Nephron (organoid): ENCODE measurements around the gene SSR4.

ENCODE experiments used
- H3K27ac Mint-ChIP-seq, 3 experiments: 2 replicates each; pipeline ENCODE4 v1.8.0; 2020; ENCODE audit warnings: mixed read lengths in 3 of 3, mild to moderate bottlenecking in 2 of 3, moderate library complexity in 1 of 3
- H3K27me3 Mint-ChIP-seq: 2 replicates; pipeline ENCODE4 v1.8.0; 2021; ENCODE audit warnings: low read depth, mild to moderate bottlenecking, moderate library complexity, mixed read lengths
- H3K36me3 Mint-ChIP-seq: 2 replicates; pipeline ENCODE4 v1.8.0; 2020; ENCODE audit warnings: low read depth, mixed read lengths
- H3K4me1 Mint-ChIP-seq: 2 replicates; pipeline ENCODE4 v1.8.0; 2020; ENCODE audit warnings: mixed read lengths
- H3K4me3 Mint-ChIP-seq, 3 experiments: 2 replicates each; pipeline ENCODE4 v1.8.0; 2020; ENCODE audit warnings: mild to moderate bottlenecking in 3 of 3, mixed read lengths in 3 of 3, moderate library complexity in 2 of 3
- H3K9me3 Mint-ChIP-seq: 2 replicates; pipeline ENCODE4 v1.8.0; 2020; ENCODE audit warnings: mixed read lengths
- CTCF ChIP-seq, 3 experiments: fragments of 200-600 bp; sonication (generic); IDR thresholded peaks; one replicate each; pipeline ENCODE4 v1.5.0; 2021; ENCODE audit warnings: antibody characterized with exemption in 3 of 3; ENCODE audit not compliant: unreplicated experiment in 3 of 3

Gene SSR4

GRCh38 chrX:153804100-153804595, 9.7 kb downstream of the SSR4 start:
- Mint-ChIP-seq H3K27me3 (peaks cover 4% of the 10 kb centered on the region), H3K9me3 (peaks cover 13% of the 10 kb centered on the region), H3K4me3 (no peak overlapping the region), H3K36me3 (no peaks in the 10 kb centered on the region), H3K4me1 (no peaks in the 10 kb centered on the region), H3K27ac (no peak overlapping the region)
- TF ChIP-seq CTCF (IDR thresholded peaks at IDR 0.05; ENCODE audit: unreplicated experiment in 3 of 3), result no peak

- peaks cover 13% of the 10 kb centered on the region for H3K9me3 Mint-ChIP-seq
- no peak for TF ChIP-seq CTCF (IDR thresholded peaks at IDR 0.05; ENCODE audit: unreplicated experiment in 3 of 3)
- no peaks in the 10 kb centered on the region for H3K4me1 Mint-ChIP-seq
- H3K27me3 Mint-ChIP-seq, result peaks cover 4% of the 10 kb centered on the region
- H3K36me3 Mint-ChIP-seq, result no peaks in the 10 kb centered on the region
- H3K27ac Mint-ChIP-seq, result no peak overlapping the region
- H3K4me3 Mint-ChIP-seq, result no peak overlapping the region
Measured at GRCh38 chrX:153804621-153805020, 10.2 kb downstream of the SSR4 start.

GRCh38 chrX:153805436-153805835, 11.0 kb downstream of the SSR4 start:
- H3K27ac Mint-ChIP-seq, result no peak overlapping the region
- TF ChIP-seq CTCF (IDR thresholded peaks at IDR 0.05; ENCODE audit: unreplicated experiment in 3 of 3), result no peak
- no peaks in the 10 kb centered on the region for H3K36me3 Mint-ChIP-seq
- H3K27me3 Mint-ChIP-seq, result peaks cover 4% of the 10 kb centered on the region
- H3K4me1 Mint-ChIP-seq, result no peaks in the 10 kb centered on the region
- no peak overlapping the region for H3K4me3 Mint-ChIP-seq
- peaks cover 13% of the 10 kb centered on the region for H3K9me3 Mint-ChIP-seq

- Mint-ChIP-seq H3K27ac (no peak overlapping the region), H3K27me3 (peaks cover 4% of the 10 kb centered on the region), H3K36me3 (no peaks in the 10 kb centered on the region), H3K4me1 (no peaks in the 10 kb centered on the region), H3K9me3 (peaks cover 22% of the 10 kb centered on the region), H3K4me3 (no peak overlapping the region)
- no peak for TF ChIP-seq CTCF (IDR thresholded peaks at IDR 0.05; ENCODE audit: unreplicated experiment in 3 of 3)
Measured at GRCh38 chrX:153806999-153807575, 12.6 kb downstream of the SSR4 start.

GRCh38 chrX:153807976-153808375, 13.5 kb downstream of the SSR4 start:
- no peak for TF ChIP-seq CTCF (IDR thresholded peaks at IDR 0.05; ENCODE audit: unreplicated experiment in 3 of 3)
- Mint-ChIP-seq H3K27me3 (peaks cover 4% of the 10 kb centered on the region), H3K9me3 (peaks cover 22% of the 10 kb centered on the region), H3K36me3 (no peaks in the 10 kb centered on the region), H3K4me1 (no peaks in the 10 kb centered on the region), H3K27ac (no peak overlapping the region), H3K4me3 (no peak overlapping the region)

- Mint-ChIP-seq H3K27me3 (peaks cover 6% of the 10 kb centered on the region), H3K27ac (no peak overlapping the region), H3K4me3 (no peak overlapping the region), H3K9me3 (peaks cover 26% of the 10 kb centered on the region), H3K4me1 (peaks cover 4% of the 10 kb centered on the region), H3K36me3 (no peaks in the 10 kb centered on the region)
- no peak for TF ChIP-seq CTCF (IDR thresholded peaks at IDR 0.05; ENCODE audit: unreplicated experiment in 3 of 3)
Measured at GRCh38 chrX:153812220-153812619, 17.8 kb downstream of the SSR4 start.
